Activated CD4-positive, alpha-beta memory T cell treated with anti-CD3 and anti-CD28 coated beads for 36 hours (primary cell): ENCODE data around the gene BTNL2. TPM values are rescaled to one million over a fixed set of nuclear protein-coding genes. Genes with fewer than 3 reads are reported as not detected.

Source experiments
- CTCF ChIA-PET: fragments of 350-600 bp; sonication (Branson Sonifier 250); formaldehyde crosslinking; loops from one replicate; lab custom pipeline; 2021; ENCODE audit warnings: antibody characterized with exemption, inconsistent platforms; lab: Charles Lee
- POLR2A ChIA-PET: fragments of 350-600 bp; sonication (Branson Sonifier 250); formaldehyde crosslinking; loops from one replicate; lab custom pipeline; 2021; ENCODE audit warnings: antibody characterized with exemption; lab: Charles Lee
- DNase-seq: peaks from one replicate; pipeline ENCODE4 v3.0.0-alpha.2; 2020
- H3K27ac Mint-ChIP-seq: one replicate; pipeline ENCODE4 v1.8.0; 2021; ENCODE audit warnings: mixed read lengths
- H3K27me3 Mint-ChIP-seq: one replicate; pipeline ENCODE4 v1.8.0; 2021; ENCODE audit warnings: mixed read lengths
- H3K36me3 Mint-ChIP-seq: one replicate; pipeline ENCODE4 v1.8.0; 2021; ENCODE audit warnings: mixed read lengths
- H3K4me1 Mint-ChIP-seq: one replicate; pipeline ENCODE4 v1.8.0; 2021; ENCODE audit warnings: low read depth, mixed read lengths
- H3K4me3 Mint-ChIP-seq: one replicate; pipeline ENCODE4 v1.8.0; 2021; ENCODE audit warnings: mild to moderate bottlenecking, mixed read lengths
- H3K9me3 Mint-ChIP-seq: one replicate; pipeline ENCODE4 v1.8.0; 2021; ENCODE audit warnings: mixed read lengths
- intact Hi-C: fragments of 100-400 bp; cut with micrococcal nuclease; formaldehyde crosslinking; loops from one replicate; pipeline ENCODE4 v1.15.1; 2023
- total RNA-seq, 2 experiments: library from RNA; stranded (reverse); gene quantifications; one replicate each; pipeline ENCODE4 v1.2.3, GENCODE V29; 2021

The BTNL2 gene
- total RNA-seq, 2 experiments from 2014 or later = not detected

GRCh38 chr6:32355018-32355417 lies 52.0 kb downstream of the BTNL2 start:
- H3K27ac Mint-ChIP-seq = no peak overlapping the region

GRCh38 chr6:32353348-32353747 lies 53.6 kb downstream of the BTNL2 start:
- H3K27me3 Mint-ChIP-seq = peaks cover 11% of the 10 kb centered on the region
- H3K27ac Mint-ChIP-seq = no peak overlapping the region
- POLR2A ChIA-PET = no interaction called here
- peaks cover 10% of the 10 kb centered on the region for H3K4me1 Mint-ChIP-seq
- intact Hi-C loops = no loop called here
- no peaks in the 10 kb centered on the region for H3K36me3 Mint-ChIP-seq
- DNase-seq = no peak
- CTCF ChIA-PET = no interaction called here
- no peak overlapping the region for H3K4me3 Mint-ChIP-seq
- no peaks in the 10 kb centered on the region for H3K9me3 Mint-ChIP-seq

More at GRCh38 chr6:32355018-32355417, 52.0 kb downstream of the BTNL2 start:
- Mint-ChIP-seq H3K27me3 (peaks cover 7% of the 10 kb centered on the region), H3K4me1 (peaks cover 10% of the 10 kb centered on the region), H3K36me3 (no peaks in the 10 kb centered on the region), H3K4me3 (no peak overlapping the region), H3K9me3 (no peaks in the 10 kb centered on the region)
- peak; percentile 15 for DNase-seq
- POLR2A ChIA-PET = no interaction called here
- intact Hi-C loops = no loop called here
- CTCF ChIA-PET = no interaction called here

Other genes with a start within 250 kb of the BTNL2 start
- gene EGFL8, start 242.6 kb downstream of the BTNL2 start, total RNA-seq = 1 to 10 TPM; 6.5 to 7.1 TPM
- gene AGPAT1, start 231.1 kb downstream of the BTNL2 start, total RNA-seq = 10 to 100 TPM; 34.0 to 34.8 TPM
- 10 to 100 TPM; 60.8 to 63.8 TPM for gene RNF5, start 228.8 kb downstream of the BTNL2 start, total RNA-seq
- gene AGER, start 222.9 kb downstream of the BTNL2 start, total RNA-seq = 10 to 100 TPM; 16.5 to 23.5 TPM
- gene PBX2, start 217.0 kb downstream of the BTNL2 start, total RNA-seq = 10 to 100 TPM; 63.4 to 65.9 TPM
- gene GPSM3, start 214.5 kb downstream of the BTNL2 start, total RNA-seq = 100 to 1,000 TPM; 117 to 118 TPM
- gene NOTCH4, start 183.1 kb downstream of the BTNL2 start, total RNA-seq = under 1 TPM; 0.31 to 0.51 TPM
- not detected for gene TSBP1, start 35.3 kb downstream of the BTNL2 start, total RNA-seq
- gene HLA-DRA, start 32.7 kb upstream of the BTNL2 start, total RNA-seq = 1 to 10 TPM; 5.6 to 6.0 TPM
- gene HLA-DRB5, start 123.1 kb upstream of the BTNL2 start, total RNA-seq = under 1 TPM; 0.48 to 0.82 TPM
- gene HLA-DRB1, start 182.7 kb upstream of the BTNL2 start, total RNA-seq = 1 to 10 TPM; 7.3 to 8.7 TPM
- 1 to 10 TPM in 1 of 2 experiments, under 1 TPM in 1; 0.97 to 1.4 TPM for gene HLA-DQA1, start 230.2 kb upstream of the BTNL2 start, total RNA-seq